Measurements from ENCODE around the gene GLDN.

The GLDN gene

GRCh38 chr15:51380999-51381806, 39.7 kb downstream of the GLDN start:
- H3K36me3 ChIP-seq (ENCODE audit: insufficient read depth, low read depth, low read length) = no peaks in the 10 kb centered on the region
- no peak overlapping the region for H3K9ac ChIP-seq (ENCODE audit: low read depth, low read length)
- no peak overlapping the region for H3K4me3 ChIP-seq (ENCODE audit: low read length)

GRCh38 chr15:51382787-51383186, 41.3 kb downstream of the GLDN start:
- H3K36me3 ChIP-seq (ENCODE audit: insufficient read depth, low read depth, low read length) = no peaks in the 10 kb centered on the region
- no peak overlapping the region for H3K4me3 ChIP-seq (ENCODE audit: low read length)
- H3K9ac ChIP-seq (ENCODE audit: low read depth, low read length) = no peak overlapping the region
- no peaks in the 10 kb centered on the region for H3K9me3 ChIP-seq (ENCODE audit: insufficient read depth, low read depth, low read length)
- H3K27ac ChIP-seq (ENCODE audit: low read length) = no peak overlapping the region
- no peaks in the 10 kb centered on the region; the same call in 1 of the 2 replicates for H3K4me1 ChIP-seq (ENCODE audit: insufficient read depth, low read length)
- no peaks in the 10 kb centered on the region for H3K27me3 ChIP-seq (ENCODE audit: insufficient read depth, low read length)

More at GRCh38 chr15:51380999-51381806, 39.7 kb downstream of the GLDN start:
- Histone ChIP-seq H3K9me3 (ENCODE audit: insufficient read depth, low read depth, low read length) (no peaks in the 10 kb centered on the region), H3K27ac (ENCODE audit: low read length) (no peak overlapping the region), H3K4me1 (ENCODE audit: insufficient read depth, low read length) (no peaks in the 10 kb centered on the region; the same call in 1 of the 2 replicates), H3K27me3 (ENCODE audit: insufficient read depth, low read length) (no peaks in the 10 kb centered on the region)

- no peaks in the 10 kb centered on the region for H3K36me3 ChIP-seq (ENCODE audit: insufficient read depth, low read depth, low read length)
Observed at GRCh38 chr15:51386029-51386428, 44.6 kb downstream of the GLDN start.

GRCh38 chr15:51386486-51386885, 45.0 kb downstream of the GLDN start:
- no peak overlapping the region for H3K27ac ChIP-seq (ENCODE audit: low read length)
- no peak overlapping the region for H3K4me3 ChIP-seq (ENCODE audit: low read length)
- peaks cover 10% of the 10 kb centered on the region; the same call in 1 of the 2 replicates for H3K4me1 ChIP-seq (ENCODE audit: insufficient read depth, low read length)

More at GRCh38 chr15:51386029-51386428, 44.6 kb downstream of the GLDN start:
- Histone ChIP-seq H3K27me3 (ENCODE audit: insufficient read depth, low read length) (no peaks in the 10 kb centered on the region), H3K9me3 (ENCODE audit: insufficient read depth, low read depth, low read length) (no peaks in the 10 kb centered on the region), H3K9ac (ENCODE audit: low read depth, low read length) (no peak overlapping the region), H3K4me3 (ENCODE audit: low read length) (no peak overlapping the region), H3K27ac (ENCODE audit: low read length) (no peak overlapping the region), H3K4me1 (ENCODE audit: insufficient read depth, low read length) (peaks cover 6% of the 10 kb centered on the region; the same call in 1 of the 2 replicates)

GRCh38 chr15:51386960-51387698, 45.7 kb downstream of the GLDN start:
- Histone ChIP-seq H3K9me3 (ENCODE audit: insufficient read depth, low read depth, low read length) (no peaks in the 10 kb centered on the region; the same call in 1 of the 2 replicates), H3K27me3 (ENCODE audit: insufficient read depth, low read length) (no peaks in the 10 kb centered on the region), H3K9ac (ENCODE audit: low read depth, low read length) (no peak overlapping the region), H3K4me3 (ENCODE audit: low read length) (no peak overlapping the region), H3K27ac (ENCODE audit: low read length) (no peak overlapping the region), H3K36me3 (ENCODE audit: insufficient read depth, low read depth, low read length) (no peaks in the 10 kb centered on the region), H3K4me1 (ENCODE audit: insufficient read depth, low read length) (peaks cover 14% of the 10 kb centered on the region; the same call in 1 of the 2 replicates)

More at GRCh38 chr15:51386486-51386885, 45.0 kb downstream of the GLDN start:
- H3K36me3 ChIP-seq (ENCODE audit: insufficient read depth, low read depth, low read length) = no peaks in the 10 kb centered on the region
- no peaks in the 10 kb centered on the region for H3K9me3 ChIP-seq (ENCODE audit: insufficient read depth, low read depth, low read length)
- no peak overlapping the region for H3K9ac ChIP-seq (ENCODE audit: low read depth, low read length)
- no peaks in the 10 kb centered on the region for H3K27me3 ChIP-seq (ENCODE audit: insufficient read depth, low read length)

- no peaks in the 10 kb centered on the region for H3K27me3 ChIP-seq (ENCODE audit: insufficient read depth, low read length)
- no peaks in the 10 kb centered on the region; the same call in 1 of the 2 replicates for H3K9me3 ChIP-seq (ENCODE audit: insufficient read depth, low read depth, low read length)
- no peak overlapping the region for H3K4me3 ChIP-seq (ENCODE audit: low read length)
- no peak overlapping the region for H3K27ac ChIP-seq (ENCODE audit: low read length)
- H3K4me1 ChIP-seq (ENCODE audit: insufficient read depth, low read length) = peaks cover 14% of the 10 kb centered on the region; the same call in 1 of the 2 replicates
- H3K36me3 ChIP-seq (ENCODE audit: insufficient read depth, low read depth, low read length) = no peaks in the 10 kb centered on the region
- no peak overlapping the region for H3K9ac ChIP-seq (ENCODE audit: low read depth, low read length)
Observed at GRCh38 chr15:51387699-51388041, 46.2 kb downstream of the GLDN start.

- Histone ChIP-seq H3K9ac (ENCODE audit: low read depth, low read length) (no peak overlapping the region), H3K4me1 (ENCODE audit: insufficient read depth, low read length) (peaks cover 16% of the 10 kb centered on the region; the same call in 1 of the 2 replicates), H3K9me3 (ENCODE audit: insufficient read depth, low read depth, low read length) (no peaks in the 10 kb centered on the region; the same call in 1 of the 2 replicates), H3K27me3 (ENCODE audit: insufficient read depth, low read length) (no peaks in the 10 kb centered on the region), H3K27ac (ENCODE audit: low read length) (no peak overlapping the region), H3K36me3 (ENCODE audit: insufficient read depth, low read depth, low read length) (no peaks in the 10 kb centered on the region), H3K4me3 (ENCODE audit: low read length) (no peak overlapping the region)
Observed at GRCh38 chr15:51388726-51389125, 47.3 kb downstream of the GLDN start.

GRCh38 chr15:51390241-51390965, 48.9 kb downstream of the GLDN start:
- Histone ChIP-seq H3K9ac (ENCODE audit: low read depth, low read length) (peak overlapping the region; percentile 16; the same call in 1 of the 2 replicates), H3K4me3 (ENCODE audit: low read length) (no peak overlapping the region)

GRCh38 chr15:51390966-51391422, 49.5 kb downstream of the GLDN start:
- H3K9me3 ChIP-seq (ENCODE audit: insufficient read depth, low read depth, low read length) = no peaks in the 10 kb centered on the region; the same call in 1 of the 2 replicates
- H3K4me1 ChIP-seq (ENCODE audit: insufficient read depth, low read length) = peaks cover 16% of the 10 kb centered on the region; the same call in 1 of the 2 replicates
- no peaks in the 10 kb centered on the region for H3K36me3 ChIP-seq (ENCODE audit: insufficient read depth, low read depth, low read length)
- no peak overlapping the region for H3K4me3 ChIP-seq (ENCODE audit: low read length)
- no peaks in the 10 kb centered on the region for H3K27me3 ChIP-seq (ENCODE audit: insufficient read depth, low read length)
- no peak overlapping the region for H3K27ac ChIP-seq (ENCODE audit: low read length)
- peak overlapping the region; percentile 16; the same call in 1 of the 2 replicates for H3K9ac ChIP-seq (ENCODE audit: low read depth, low read length)

More at GRCh38 chr15:51390241-51390965, 48.9 kb downstream of the GLDN start:
- Histone ChIP-seq H3K4me1 (ENCODE audit: insufficient read depth, low read length) (peaks cover 16% of the 10 kb centered on the region; the same call in 1 of the 2 replicates), H3K36me3 (ENCODE audit: insufficient read depth, low read depth, low read length) (no peaks in the 10 kb centered on the region), H3K27ac (ENCODE audit: low read length) (no peak overlapping the region), H3K27me3 (ENCODE audit: insufficient read depth, low read length) (no peaks in the 10 kb centered on the region), H3K9me3 (ENCODE audit: insufficient read depth, low read depth, low read length) (no peaks in the 10 kb centered on the region; the same call in 1 of the 2 replicates)

GRCh38 chr15:51396921-51397320, 55.5 kb downstream of the GLDN start:
- peaks cover 3% of the 10 kb centered on the region; the same call in 1 of the 2 replicates for H3K4me1 ChIP-seq (ENCODE audit: insufficient read depth, low read length)
- H3K36me3 ChIP-seq (ENCODE audit: insufficient read depth, low read depth, low read length) = no peaks in the 10 kb centered on the region
- no peaks in the 10 kb centered on the region for H3K27me3 ChIP-seq (ENCODE audit: insufficient read depth, low read length)
- H3K9me3 ChIP-seq (ENCODE audit: insufficient read depth, low read depth, low read length) = no peaks in the 10 kb centered on the region
- H3K27ac ChIP-seq (ENCODE audit: low read length) = no peak overlapping the region
- no peak overlapping the region for H3K4me3 ChIP-seq (ENCODE audit: low read length)
- no peak overlapping the region for H3K9ac ChIP-seq (ENCODE audit: low read depth, low read length)

- H3K9ac ChIP-seq (ENCODE audit: low read depth, low read length) = no peak overlapping the region
- H3K27me3 ChIP-seq (ENCODE audit: insufficient read depth, low read length) = no peaks in the 10 kb centered on the region
- no peaks in the 10 kb centered on the region for H3K36me3 ChIP-seq (ENCODE audit: insufficient read depth, low read depth, low read length)
- no peak overlapping the region for H3K27ac ChIP-seq (ENCODE audit: low read length)
- H3K9me3 ChIP-seq (ENCODE audit: insufficient read depth, low read depth, low read length) = no peaks in the 10 kb centered on the region
- H3K4me3 ChIP-seq (ENCODE audit: low read length) = no peak overlapping the region
- peaks cover 2% of the 10 kb centered on the region; the same call in 1 of the 2 replicates for H3K4me1 ChIP-seq (ENCODE audit: insufficient read depth, low read length)
Observed at GRCh38 chr15:51398626-51399025, 57.2 kb downstream of the GLDN start.
